Measurements from ENCODE around the gene LAMC1. TPM values are rescaled to one million over a fixed set of nuclear protein-coding genes. Genes with fewer than 3 reads are reported as not detected.

The LAMC1 gene
- polyA plus RNA-seq, 1 donor (not counting 4 experiments of a cell fraction or from before 2014, with no cell fraction given): 66.6 TPM

DNA sequence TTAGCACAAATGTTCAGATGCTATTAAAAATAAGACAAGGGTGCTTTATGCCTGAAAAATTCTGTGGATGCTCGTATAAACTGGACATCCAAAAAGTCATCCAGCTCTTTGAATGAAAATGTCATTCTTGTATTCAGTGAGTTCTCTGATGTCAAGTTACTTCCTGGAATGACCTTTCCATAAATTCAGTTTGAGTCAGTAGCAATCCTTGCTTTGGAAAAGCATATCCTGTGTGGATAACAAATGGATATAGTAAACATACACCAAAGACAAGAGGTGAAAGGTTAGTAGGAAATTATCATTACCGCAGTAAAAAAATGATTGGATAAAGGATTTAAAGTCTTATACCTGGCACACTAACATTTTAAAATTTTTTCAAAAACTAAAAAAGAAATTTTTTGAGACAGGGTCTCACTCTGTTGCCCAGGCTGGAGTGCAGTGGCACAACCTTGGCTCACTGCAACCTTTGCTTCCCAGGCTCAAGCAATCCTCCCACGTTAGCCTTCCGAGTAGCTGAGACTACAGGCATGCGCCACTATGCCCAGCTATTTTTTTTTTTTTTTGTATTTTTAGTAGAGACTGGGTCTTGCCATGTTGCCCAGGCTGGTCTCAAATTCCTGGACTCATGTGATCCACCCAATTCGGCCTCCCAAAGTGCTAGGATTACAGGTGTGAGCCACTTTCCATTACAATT, 10.8 kb upstream of the LAMC1 start:
- no peak overlapping the region for H3K4me2 ChIP-seq (ENCODE audit: control insufficient read depth, extremely low read depth, insufficient read depth, low read depth, low read length)
- no peaks in the 10 kb centered on the region for H3K79me2 ChIP-seq (ENCODE audit: control insufficient read depth, insufficient read depth, low read length)
- H2AFZ ChIP-seq (ENCODE audit: control insufficient read depth, low read length): no peak overlapping the region
- no peak for TF ChIP-seq EZH2 (IDR thresholded peaks at IDR 0.05; ENCODE audit: low read length)
- TF ChIP-seq, protein P1, sequence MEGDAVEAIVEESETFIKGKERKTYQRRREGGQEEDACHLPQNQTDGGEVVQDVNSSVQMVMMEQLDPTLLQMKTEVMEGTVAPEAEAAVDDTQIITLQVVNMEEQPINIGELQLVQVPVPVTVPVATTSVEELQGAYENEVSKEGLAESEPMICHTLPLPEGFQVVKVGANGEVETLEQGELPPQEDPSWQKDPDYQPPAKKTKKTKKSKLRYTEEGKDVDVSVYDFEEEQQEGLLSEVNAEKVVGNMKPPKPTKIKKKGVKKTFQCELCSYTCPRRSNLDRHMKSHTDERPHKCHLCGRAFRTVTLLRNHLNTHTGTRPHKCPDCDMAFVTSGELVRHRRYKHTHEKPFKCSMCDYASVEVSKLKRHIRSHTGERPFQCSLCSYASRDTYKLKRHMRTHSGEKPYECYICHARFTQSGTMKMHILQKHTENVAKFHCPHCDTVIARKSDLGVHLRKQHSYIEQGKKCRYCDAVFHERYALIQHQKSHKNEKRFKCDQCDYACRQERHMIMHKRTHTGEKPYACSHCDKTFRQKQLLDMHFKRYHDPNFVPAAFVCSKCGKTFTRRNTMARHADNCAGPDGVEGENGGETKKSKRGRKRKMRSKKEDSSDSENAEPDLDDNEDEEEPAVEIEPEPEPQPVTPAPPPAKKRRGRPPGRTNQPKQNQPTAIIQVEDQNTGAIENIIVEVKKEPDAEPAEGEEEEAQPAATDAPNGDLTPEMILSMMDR (optimal IDR thresholded peaks at IDR 0.05 in 1 of 3, IDR thresholded peaks at IDR 0.05 in 1 of 3, conservative IDR thresholded peaks at IDR 0.05 in 1 of 3; ENCODE audit: extremely low read depth in 1 of 3, insufficient read depth in 2 of 3, low read length in 3 of 3): no peak
- FAIRE-seq: no peak
- H3K9ac ChIP-seq (ENCODE audit: control insufficient read depth, extremely low read depth, insufficient read depth, low read length): no peak overlapping the region
- DNase-seq (ENCODE audit: low read depth, low spot score): no peak
- H3K27me3 ChIP-seq (ENCODE audit: control insufficient read depth, extremely low read depth, insufficient read depth, low read length): no peaks in the 10 kb centered on the region
- no peaks in the 10 kb centered on the region for H4K20me1 ChIP-seq (ENCODE audit: control insufficient read depth, extremely low read depth, insufficient read depth, low read length)
- no peak overlapping the region for H3K27ac ChIP-seq (ENCODE audit: control insufficient read depth, insufficient read depth, low read length)
- H3K9me3 ChIP-seq (ENCODE audit: control insufficient read depth, low read depth, low read length): no peaks in the 10 kb centered on the region
- H3K9me1 ChIP-seq (ENCODE audit: control insufficient read depth, extremely low read depth, insufficient read depth, low read length): no peaks in the 10 kb centered on the region
- dilution Hi-C loops (cut with MboI; ENCODE audit: extremely low pct_ligation_motif_present, low sequenced_read_pairs): no loop called here
- no peak overlapping the region for H3K4me3 ChIP-seq (ENCODE audit: control insufficient read depth in 2 of 3, extremely low read depth in 1 of 3, insufficient read depth in 2 of 3, low read depth in 1 of 3, low read length in 3 of 3)
- peaks cover 6% of the 10 kb centered on the region for H3K4me1 ChIP-seq (ENCODE audit: control insufficient read depth, extremely low read depth, insufficient read depth, low read length)
- no peaks in the 10 kb centered on the region for H3K36me3 ChIP-seq (ENCODE audit: control insufficient read depth in 2 of 2, extremely low read depth in 1 of 2, insufficient read depth in 2 of 2, low read length in 2 of 2)

DNA sequence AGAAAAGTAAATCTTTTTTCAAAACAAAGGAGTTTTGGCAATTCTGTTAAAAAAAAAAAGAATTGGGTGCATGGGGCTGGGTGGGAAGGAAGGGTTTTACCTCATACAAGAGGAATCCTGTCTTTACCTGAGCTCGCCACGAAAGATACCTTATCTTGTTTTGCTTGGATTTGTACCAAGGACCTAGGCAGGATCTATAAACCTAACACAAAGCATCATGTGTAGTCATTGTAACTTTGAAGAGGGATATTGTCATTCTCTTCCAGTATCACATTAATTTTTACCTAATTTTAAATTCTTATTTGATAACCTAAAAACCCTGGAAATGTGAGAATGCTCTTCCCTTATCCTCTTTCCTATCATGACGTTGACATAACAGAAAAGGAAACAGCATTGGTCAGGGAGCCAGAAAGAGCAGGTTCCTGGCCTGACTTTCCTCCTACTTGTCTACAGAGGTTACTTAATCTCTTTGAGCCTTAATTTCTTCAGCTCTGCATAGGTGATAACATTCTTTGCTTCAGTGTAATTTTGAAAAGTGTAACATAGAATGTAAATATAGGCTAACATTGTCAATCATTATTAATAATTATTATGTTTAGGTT, 4.0 kb upstream of the LAMC1 start:
- Histone ChIP-seq H4K20me1 (ENCODE audit: control insufficient read depth, extremely low read depth, insufficient read depth, low read length) (no peaks in the 10 kb centered on the region), H3K9me3 (ENCODE audit: control insufficient read depth, low read depth, low read length) (no peaks in the 10 kb centered on the region), H3K36me3 (ENCODE audit: control insufficient read depth in 2 of 2, extremely low read depth in 1 of 2, insufficient read depth in 2 of 2, low read length in 2 of 2) (no peaks in the 10 kb centered on the region), H3K4me3 (ENCODE audit: control insufficient read depth in 2 of 3, extremely low read depth in 1 of 3, insufficient read depth in 2 of 3, low read depth in 1 of 3, low read length in 3 of 3) (no peak overlapping the region), H3K9ac (ENCODE audit: control insufficient read depth, extremely low read depth, insufficient read depth, low read length) (no peak overlapping the region), H3K4me1 (ENCODE audit: control insufficient read depth, extremely low read depth, insufficient read depth, low read length) (peaks cover 21% of the 10 kb centered on the region), H2AFZ (ENCODE audit: control insufficient read depth, low read length) (no peak overlapping the region), H3K9me1 (ENCODE audit: control insufficient read depth, extremely low read depth, insufficient read depth, low read length) (no peaks in the 10 kb centered on the region), H3K27me3 (ENCODE audit: control insufficient read depth, extremely low read depth, insufficient read depth, low read length) (no peaks in the 10 kb centered on the region), H3K79me2 (ENCODE audit: control insufficient read depth, insufficient read depth, low read length) (peaks cover 9% of the 10 kb centered on the region), H3K4me2 (ENCODE audit: control insufficient read depth, extremely low read depth, insufficient read depth, low read depth, low read length) (peak overlapping the region; percentile 32), H3K27ac (ENCODE audit: control insufficient read depth, insufficient read depth, low read length) (no peak overlapping the region)
- dilution Hi-C loops (cut with MboI; ENCODE audit: extremely low pct_ligation_motif_present, low sequenced_read_pairs): no loop called here
- peak; percentile 52 for FAIRE-seq
- TF ChIP-seq, protein P1 (optimal IDR thresholded peaks at IDR 0.05 in 1 of 3, IDR thresholded peaks at IDR 0.05 in 1 of 3, conservative IDR thresholded peaks at IDR 0.05 in 1 of 3; ENCODE audit: extremely low read depth in 1 of 3, insufficient read depth in 2 of 3, low read length in 3 of 3): no peak
- TF ChIP-seq EZH2 (IDR thresholded peaks at IDR 0.05; ENCODE audit: low read length): no peak
- no peak for DNase-seq (ENCODE audit: low read depth, low spot score)

Data from keratinocyte (primary cell).